ENCODE measurements around the gene EFCAB9. TPM values are rescaled to one million over a fixed set of nuclear protein-coding genes. Genes with fewer than 3 reads are reported as not detected.

The EFCAB9 gene
- not detected for total RNA-seq
- polyA plus RNA-seq, result not detected

GRCh38 chr5:172193872-172194271, at the start of gene EFCAB9:
Gene EFCAB9, plus strand, starts transcription at chr5:172194172. Its CDS starts 1 bp downstream, at chr5:172194173.
- WGBS, result 79% methylated on average over 6 of the region's 6 CpGs
- no peak within 1 kb of the TSS for H3K27ac ChIP-seq (ENCODE audit: low read depth in 1 of 2, low read length in 2 of 2)
- no peak for DNase-seq (ENCODE audit: low spot score)
- H3K9ac ChIP-seq (ENCODE audit: low read depth in 1 of 2, low read length in 2 of 2), result no peak within 1 kb of the TSS
- H3K4me1 ChIP-seq (ENCODE audit: control insufficient read depth in 4 of 4, insufficient read depth in 4 of 4, low read length in 3 of 4), result peaks cover 0 to under 1% (median 0%) of the 10 kb centered on the region in 4 donors
- H3K36me3 ChIP-seq (ENCODE audit: control insufficient read depth in 4 of 4, insufficient read depth in 3 of 4, low read depth in 1 of 4, low read length in 3 of 4), result no peaks in the 10 kb centered on the region
- H3K4me3 ChIP-seq (ENCODE audit: low read depth in 1 of 3, low read length in 3 of 3), result no peak within 1 kb of the TSS
- H3K9me3 ChIP-seq (ENCODE audit: control insufficient read depth in 4 of 4, low read length in 3 of 4), result no peaks in the 10 kb centered on the region
- H3K27me3 ChIP-seq (ENCODE audit: control insufficient read depth in 4 of 4, insufficient read depth in 4 of 4, low read length in 3 of 4), result no peaks in the 10 kb centered on the region
- no peak for TF ChIP-seq RAD21 (IDR thresholded peaks at IDR 0.05)
- TF ChIP-seq FOXA2 (IDR thresholded peaks at IDR 0.05), result no peak
- no peak for TF ChIP-seq ZBTB33 (IDR thresholded peaks at IDR 0.05)
- TF ChIP-seq NR2F2 (IDR thresholded peaks at IDR 0.05), result no peak
- TF ChIP-seq HNF4G (IDR thresholded peaks at IDR 0.05), result no peak
- TF ChIP-seq HNF4A (conservative IDR thresholded peaks at IDR 0.05), result no peak
- TF ChIP-seq TAF1 (conservative IDR thresholded peaks at IDR 0.05), result no peak
- no peak for TF ChIP-seq SP1 (IDR thresholded peaks at IDR 0.05)
- TF ChIP-seq MAX (IDR thresholded peaks at IDR 0.05), result no peak
- no peak for TF ChIP-seq YY1 (IDR thresholded peaks at IDR 0.05)
- TF ChIP-seq JUND (IDR thresholded peaks at IDR 0.05), result no peak
- no peak for TF ChIP-seq GABPA (IDR thresholded peaks at IDR 0.05 in 1 of 2, conservative IDR thresholded peaks at IDR 0.05 in 1 of 2)
- TF ChIP-seq ATF3 (IDR thresholded peaks at IDR 0.05), result no peak
- no peak for TF ChIP-seq RXRA (IDR thresholded peaks at IDR 0.05)
- TF ChIP-seq FOXA1 (IDR thresholded peaks at IDR 0.05), result no peak
- no peak for TF ChIP-seq EGR1 (IDR thresholded peaks at IDR 0.05; ENCODE audit: low read depth in 2 of 2)
- no peak for TF ChIP-seq CTCF (IDR thresholded peaks at IDR 0.05; ENCODE audit: low read depth, low read length, missing input control)
- no peak for TF ChIP-seq REST (IDR thresholded peaks at IDR 0.05)
